Measurements from ENCODE around the gene APEX2.

The APEX2 gene

GRCh38 chrX:54992911-54993622, 7.1 kb upstream of the APEX2 start:
- Histone ChIP-seq H3K4me3 (ENCODE audit: low read depth in 1 of 2, low read length in 2 of 2) (no peak overlapping the region), H3K9me3 (ENCODE audit: insufficient read depth, low read length, severe bottlenecking) (no peaks in the 10 kb centered on the region), H2AFZ (ENCODE audit: low read depth, low read length) (no peak overlapping the region), H3K27me3 (ENCODE audit: insufficient read depth, low read length, poor library complexity) (no peaks in the 10 kb centered on the region), H3K36me3 (ENCODE audit: insufficient read depth, low read length) (no peaks in the 10 kb centered on the region), H3K9ac (ENCODE audit: low read depth, low read length) (no peak overlapping the region), H3K4me1 (ENCODE audit: insufficient read depth, low read length) (no peaks in the 10 kb centered on the region), H3K4me2 (ENCODE audit: insufficient read depth, low read length) (no peak overlapping the region), H3K79me2 (ENCODE audit: insufficient read depth, low read length) (no peaks in the 10 kb centered on the region), H4K20me1 (ENCODE audit: insufficient read depth, low read length) (no peaks in the 10 kb centered on the region), H3K27ac (ENCODE audit: low read length) (no peak overlapping the region)
- DNase-seq (no peak), ATAC-seq (ENCODE audit: insufficient read depth, low read depth) (no peak)
- no peak for TF ChIP-seq EZH2 (IDR thresholded peaks at IDR 0.05; ENCODE audit: borderline replicate concordance, low read depth, low read length, severe bottlenecking)
- no peak for TF ChIP-seq CTCF (IDR thresholded peaks at IDR 0.05; ENCODE audit: borderline replicate concordance, extremely low read depth, low read length, poor library complexity, severe bottlenecking)

GRCh38 chrX:54994099-54994498, 6.1 kb upstream of the APEX2 start, which contains the start of gene PFKFB1:
Gene PFKFB1, minus strand, starts transcription at chrX:54994188. Its CDS starts 181 bp downstream, at chrX:54994007.
- H3K36me3 ChIP-seq (ENCODE audit: insufficient read depth, low read length) = no peaks in the 10 kb centered on the region
- H3K27me3 ChIP-seq (ENCODE audit: insufficient read depth, low read length, poor library complexity) = no peaks in the 10 kb centered on the region
- ATAC-seq (ENCODE audit: insufficient read depth, low read depth) (no peak), DNase-seq (no peak)
- no peak within 1 kb of the TSS for H3K4me3 ChIP-seq (ENCODE audit: low read depth in 1 of 2, low read length in 2 of 2)
- no peaks in the 10 kb centered on the region for H4K20me1 ChIP-seq (ENCODE audit: insufficient read depth, low read length)
- H3K27ac ChIP-seq (ENCODE audit: low read length) = no peak within 1 kb of the TSS
- H2AFZ ChIP-seq (ENCODE audit: low read depth, low read length) = no peak within 1 kb of the TSS
- H3K4me2 ChIP-seq (ENCODE audit: insufficient read depth, low read length) = no peak within 1 kb of the TSS
- H3K9ac ChIP-seq (ENCODE audit: low read depth, low read length) = no peak within 1 kb of the TSS
- no peak for TF ChIP-seq EZH2 (IDR thresholded peaks at IDR 0.05; ENCODE audit: borderline replicate concordance, low read depth, low read length, severe bottlenecking)
- no peak for TF ChIP-seq CTCF (IDR thresholded peaks at IDR 0.05; ENCODE audit: borderline replicate concordance, extremely low read depth, low read length, poor library complexity, severe bottlenecking)
- no peaks in the 10 kb centered on the region for H3K79me2 ChIP-seq (ENCODE audit: insufficient read depth, low read length)
- H3K9me3 ChIP-seq (ENCODE audit: insufficient read depth, low read length, severe bottlenecking) = no peaks in the 10 kb centered on the region
- H3K4me1 ChIP-seq (ENCODE audit: insufficient read depth, low read length) = peaks cover 2% of the 10 kb centered on the region; the same call in 1 of the 2 replicates

GRCh38 chrX:54994668-54995351, 5.4 kb upstream of the APEX2 start:
- Histone ChIP-seq H3K79me2 (ENCODE audit: insufficient read depth, low read length) (no peaks in the 10 kb centered on the region), H3K36me3 (ENCODE audit: insufficient read depth, low read length) (no peaks in the 10 kb centered on the region), H3K27ac (ENCODE audit: low read length) (no peak overlapping the region), H3K9me3 (ENCODE audit: insufficient read depth, low read length, severe bottlenecking) (no peaks in the 10 kb centered on the region), H2AFZ (ENCODE audit: low read depth, low read length) (no peak overlapping the region), H3K4me3 (ENCODE audit: low read depth in 1 of 2, low read length in 2 of 2) (no peak overlapping the region), H4K20me1 (ENCODE audit: insufficient read depth, low read length) (no peaks in the 10 kb centered on the region), H3K4me2 (ENCODE audit: insufficient read depth, low read length) (no peak overlapping the region), H3K9ac (ENCODE audit: low read depth, low read length) (no peak overlapping the region), H3K27me3 (ENCODE audit: insufficient read depth, low read length, poor library complexity) (no peaks in the 10 kb centered on the region), H3K4me1 (ENCODE audit: insufficient read depth, low read length) (peaks cover 7% of the 10 kb centered on the region; the same call in 1 of the 2 replicates)
- TF ChIP-seq CTCF (IDR thresholded peaks at IDR 0.05; ENCODE audit: borderline replicate concordance, extremely low read depth, low read length, poor library complexity, severe bottlenecking) (no peak), EZH2 (IDR thresholded peaks at IDR 0.05; ENCODE audit: borderline replicate concordance, low read depth, low read length, severe bottlenecking) (no peak)
- no peak for DNase-seq
- ATAC-seq (ENCODE audit: insufficient read depth, low read depth) = no peak

Measured in DND-41 (cell line).